ENCODE results near the gene GRK1.

GRCh38 chr13:113724016-113724758 is 57.2 kb downstream of the GRK1 start:
- TF ChIP-seq EZH2 (IDR thresholded peaks at IDR 0.05) (no peak), POLR2AphosphoS5 (IDR thresholded peaks at IDR 0.05; ENCODE audit: borderline replicate concordance, low read depth, low read length) (no peak), FOXP2 (optimal IDR thresholded peaks at IDR 0.05; ENCODE audit: control extremely low read depth, extremely low read length, insufficient read depth) (no peak)

Measured in SK-N-MC (cell line).